Adipose tissue (tissue), 3 donors: ENCODE results near the gene GPR146. TPM values are rescaled to one million over a fixed set of nuclear protein-coding genes. Genes with fewer than 3 reads are reported as not detected.

Source experiments
- H3K27ac ChIP-seq: one replicate; pipeline ENCODE4 v1.5.1; 2013; ENCODE audit warnings: low read depth, low read length
- WGBS, 3 donors: extraction: QIAGEN DNeasy Blood & Tissue Kit; methylation state at CpG; one replicate each; pipeline ENCODE4 v1.1.7; 2013; 5-methylcytosine and 5-hydroxymethylcytosine counted together
- polyA plus RNA-seq, 3 donors: library from polyadenylated mRNA; stranded (reverse); fragments of 200-250 nt; gene quantifications; one replicate each; pipeline ENCODE4 v1.2.3, GENCODE V29; 2013
- donor health status: healthy with polysubstance abuse.
- donor health status: Bipolar disorder and iron deficiency.
- donor health status: healthy.

The GPR146 gene
- polyA plus RNA-seq, 3 donors = 18.4 to 71.2 (median 41.9) TPM

DNA sequence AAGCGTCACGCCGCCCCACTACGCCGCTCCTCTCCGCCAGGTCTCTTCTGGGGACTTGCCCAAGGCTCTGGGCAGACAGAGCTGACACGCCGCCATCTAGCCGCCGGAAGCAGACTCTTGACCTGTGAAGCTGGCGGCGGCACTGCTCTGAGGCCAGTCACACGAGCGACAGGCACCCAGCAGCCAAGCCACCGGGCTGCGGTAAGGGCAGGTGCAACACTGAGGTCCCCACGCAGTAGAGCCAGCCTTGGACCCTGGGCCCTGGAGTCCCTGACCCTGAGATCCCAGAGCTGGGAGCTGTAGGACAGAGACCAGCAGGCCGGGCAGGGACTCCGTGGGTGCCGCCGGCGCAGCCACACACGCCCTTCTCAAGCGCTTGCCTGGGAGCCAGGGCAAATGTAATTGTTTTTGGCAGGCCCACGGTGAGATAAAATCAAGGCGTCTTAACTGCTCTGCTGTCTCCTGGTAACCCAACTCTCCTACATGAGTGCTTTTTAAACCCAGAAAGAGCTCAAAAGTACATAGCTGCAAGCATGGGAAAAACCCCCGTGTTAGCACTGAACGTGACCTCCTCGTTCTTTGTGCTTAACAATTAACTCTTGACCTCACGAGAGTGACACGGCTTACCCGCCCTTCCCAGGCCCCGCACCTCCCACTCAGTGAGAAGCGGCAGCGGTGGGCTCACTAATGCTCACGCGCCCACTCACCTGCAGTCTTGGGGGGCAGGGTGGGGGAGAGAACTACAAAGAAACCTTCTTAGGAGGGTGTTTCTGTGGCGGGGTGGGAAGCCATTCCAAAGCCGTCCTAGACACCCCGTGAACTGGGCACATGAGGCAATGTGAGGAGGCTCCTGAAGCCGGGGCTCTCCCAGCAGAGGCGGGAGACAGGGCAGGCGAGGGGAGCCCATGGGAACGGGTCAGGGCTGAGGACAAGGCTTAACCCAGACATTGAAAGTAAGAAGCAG is 52.1 kb downstream of the GPR146 start:
- H3K27ac ChIP-seq = no peak overlapping the region
- WGBS, 3 donors = 75 to 82% (median 75%) methylated on average over 40 to 44 of the region's 44 CpGs

- no peak overlapping the region for H3K27ac ChIP-seq
- 91 to 93% (median 91%) methylated on average over 13 of the region's 13 CpGs for WGBS, 3 donors
These were observed 52.8 kb downstream of the GPR146 start for GRCh38 chr7:1097120-1097504.

DNA sequence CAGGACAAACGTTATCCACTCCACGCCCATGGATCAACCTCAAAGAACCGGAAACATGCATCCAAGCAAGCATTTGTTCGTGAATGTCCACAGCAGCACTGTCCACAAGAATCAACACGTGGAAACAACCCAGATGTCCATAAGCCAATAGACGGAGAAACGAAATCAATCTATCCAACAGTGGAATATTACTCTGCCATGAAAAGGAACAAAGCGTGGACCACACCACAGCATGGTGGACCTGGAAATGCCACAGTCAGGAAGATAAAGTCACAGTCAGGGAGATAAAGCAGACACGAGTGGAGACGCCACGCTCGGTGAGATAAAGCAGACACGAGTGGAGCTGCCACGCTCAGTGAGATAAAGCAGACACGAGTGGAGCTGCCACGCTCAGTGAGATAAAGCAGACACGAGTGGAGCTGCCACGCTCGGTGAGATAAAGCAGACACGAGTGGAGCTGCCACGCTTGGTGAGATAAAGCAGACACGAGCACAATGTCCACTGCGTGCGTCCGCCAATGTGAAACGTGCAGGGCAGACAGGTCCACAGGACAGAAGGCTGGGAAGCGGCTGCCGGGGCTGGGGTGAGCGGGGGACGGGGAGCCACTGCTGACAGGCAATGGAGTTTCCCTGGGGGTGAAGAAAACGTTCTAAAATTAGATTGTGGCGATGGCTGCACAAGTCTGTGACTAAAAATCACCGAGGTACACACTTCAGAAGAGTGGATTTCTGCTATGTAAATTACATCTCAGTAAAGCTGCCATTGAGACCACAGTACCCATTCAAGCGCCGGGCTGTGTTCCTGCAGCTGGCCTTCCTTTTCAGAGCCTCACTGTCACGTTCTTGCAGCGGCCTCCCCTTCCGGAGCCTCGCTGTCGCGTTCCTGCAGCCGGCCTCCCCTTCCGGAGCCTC is 54.2 kb downstream of the GPR146 start:
- H3K27ac ChIP-seq = no peak overlapping the region
- WGBS, 3 donors = 92 to 94% (median 93%) methylated on average over 43 of the region's 43 CpGs

GRCh38 chr7:1099154-1099542 is 54.8 kb downstream of the GPR146 start:
- no peak overlapping the region for H3K27ac ChIP-seq
- 94 to 95% (median 94%) methylated on average over 21 to 26 of the region's 26 CpGs for WGBS, 3 donors

DNA sequence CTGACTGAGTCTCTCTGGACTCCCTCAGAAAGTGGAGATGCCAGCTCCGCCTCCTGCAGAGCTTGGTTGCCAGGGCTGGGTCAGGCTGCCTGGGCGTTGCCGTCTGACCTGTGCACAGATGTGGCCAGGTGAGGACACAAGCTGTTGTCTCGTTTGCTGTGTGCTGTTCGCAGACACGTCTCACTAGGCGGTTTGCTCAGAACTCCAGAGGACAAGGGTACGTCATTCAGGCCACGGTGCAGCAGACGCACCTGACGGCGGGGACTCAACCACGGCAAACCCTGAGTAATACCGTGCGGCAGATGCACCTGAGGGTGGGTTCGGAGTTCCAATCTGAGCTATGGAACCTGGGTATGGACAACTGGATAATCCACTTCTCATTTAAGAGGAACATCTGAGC is 55.3 kb downstream of the GPR146 start:
- no peak overlapping the region for H3K27ac ChIP-seq
- WGBS, 3 donors = 92 to 95% (median 95%) methylated on average over 16 of the region's 16 CpGs

GRCh38 chr7:1100386-1100785 is 56.0 kb downstream of the GPR146 start:
- no peak overlapping the region for H3K27ac ChIP-seq
- 82 to 89% (median 83%) methylated on average over 14 of the region's 14 CpGs for WGBS, 3 donors

- H3K27ac ChIP-seq = no peak overlapping the region
- WGBS, 3 donors = 75 to 87% (median 80%) methylated on average over 34 of the region's 34 CpGs
These were observed 56.7 kb downstream of the GPR146 start for GRCh38 chr7:1100834-1101562.

- 72 to 92% (median 84%) methylated on average over 47 of the region's 47 CpGs for WGBS, 3 donors
- no peak overlapping the region for H3K27ac ChIP-seq
These were observed 57.5 kb downstream of the GPR146 start for GRCh38 chr7:1101563-1102431.

DNA sequence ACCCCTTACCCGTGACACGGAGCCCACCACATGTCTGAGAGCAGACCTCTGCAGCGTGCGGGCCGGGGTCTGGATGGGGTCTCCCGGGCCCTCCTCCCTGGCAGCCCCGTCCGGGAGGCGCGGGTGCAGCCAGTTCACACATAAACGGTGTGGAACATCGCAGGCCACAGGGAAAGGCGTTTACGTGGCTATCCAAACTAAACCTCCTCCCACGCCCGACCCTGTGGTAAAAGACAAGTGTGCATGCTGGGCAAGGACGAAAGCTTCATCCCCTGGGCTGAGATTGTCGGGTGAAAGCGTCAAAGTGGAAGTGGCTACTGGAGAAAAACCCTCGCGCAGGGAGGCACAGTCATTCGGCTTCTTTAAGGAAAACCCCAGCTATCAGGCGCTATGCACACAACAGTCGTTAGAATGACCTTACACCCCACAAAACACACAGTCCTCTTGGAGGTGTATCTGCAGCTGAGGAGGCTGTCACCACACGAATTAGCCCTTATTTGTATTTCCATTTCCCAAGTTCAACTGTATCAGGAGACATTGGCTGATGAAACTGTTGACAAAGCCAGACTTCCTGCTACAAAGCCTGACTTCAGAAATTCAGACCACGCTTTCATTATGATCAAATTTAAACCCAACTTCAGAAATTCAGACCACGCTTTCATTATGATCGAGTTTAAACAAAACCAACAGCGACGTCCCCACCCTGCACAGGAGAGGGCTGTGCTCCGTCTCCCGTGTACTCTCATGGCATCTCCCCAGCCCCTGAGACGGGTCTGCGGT is 58.9 kb downstream of the GPR146 start:
- no peak overlapping the region for H3K27ac ChIP-seq
- WGBS, 3 donors = 64 to 85% (median 81%) methylated on average over 31 to 34 of the region's 34 CpGs

GRCh38 chr7:1103789-1104515 is 59.6 kb downstream of the GPR146 start:
- WGBS, 3 donors = 87 to 92% (median 89%) methylated on average over 21 of the region's 21 CpGs
- H3K27ac ChIP-seq = no peak overlapping the region

DNA sequence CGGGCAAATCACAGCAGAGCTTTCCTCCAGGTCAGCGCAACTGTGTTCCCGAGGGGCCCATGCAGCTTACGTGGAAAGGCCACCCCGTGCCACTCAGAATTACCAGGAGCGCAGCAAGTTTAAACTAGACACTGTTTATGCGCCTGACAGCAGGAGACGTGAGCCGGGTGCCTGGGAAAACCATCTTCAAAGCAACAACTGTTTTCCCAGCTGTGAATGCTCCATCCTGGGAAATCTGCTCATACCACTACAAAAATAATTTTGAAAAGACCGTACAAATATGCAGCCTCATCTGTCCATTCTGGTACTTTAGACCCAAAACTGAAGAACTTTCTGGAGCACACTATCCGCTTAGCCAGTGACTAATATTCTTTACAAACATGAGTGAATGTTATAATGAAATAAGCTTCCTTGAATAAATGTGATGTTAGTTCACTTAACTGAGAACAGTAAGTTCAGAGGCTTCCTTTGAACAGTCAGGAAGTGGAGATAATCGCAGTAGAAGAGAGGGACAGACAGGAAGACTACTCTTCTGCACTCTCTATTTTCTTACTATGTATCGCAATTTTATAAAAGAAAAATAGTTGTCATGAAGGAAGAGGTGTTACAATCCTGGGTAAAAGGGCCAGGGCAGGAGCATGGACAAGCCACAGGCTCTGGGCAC is 60.3 kb downstream of the GPR146 start:
- no peak overlapping the region for H3K27ac ChIP-seq
- WGBS, 3 donors = 78 to 88% (median 81%) methylated on average over 13 of the region's 13 CpGs

GRCh38 chr7:1105189-1105588 is 60.8 kb downstream of the GPR146 start:
- WGBS, 3 donors = 87 to 94% (median 93%) methylated on average over 11 of the region's 11 CpGs
- H3K27ac ChIP-seq = no peak overlapping the region

DNA sequence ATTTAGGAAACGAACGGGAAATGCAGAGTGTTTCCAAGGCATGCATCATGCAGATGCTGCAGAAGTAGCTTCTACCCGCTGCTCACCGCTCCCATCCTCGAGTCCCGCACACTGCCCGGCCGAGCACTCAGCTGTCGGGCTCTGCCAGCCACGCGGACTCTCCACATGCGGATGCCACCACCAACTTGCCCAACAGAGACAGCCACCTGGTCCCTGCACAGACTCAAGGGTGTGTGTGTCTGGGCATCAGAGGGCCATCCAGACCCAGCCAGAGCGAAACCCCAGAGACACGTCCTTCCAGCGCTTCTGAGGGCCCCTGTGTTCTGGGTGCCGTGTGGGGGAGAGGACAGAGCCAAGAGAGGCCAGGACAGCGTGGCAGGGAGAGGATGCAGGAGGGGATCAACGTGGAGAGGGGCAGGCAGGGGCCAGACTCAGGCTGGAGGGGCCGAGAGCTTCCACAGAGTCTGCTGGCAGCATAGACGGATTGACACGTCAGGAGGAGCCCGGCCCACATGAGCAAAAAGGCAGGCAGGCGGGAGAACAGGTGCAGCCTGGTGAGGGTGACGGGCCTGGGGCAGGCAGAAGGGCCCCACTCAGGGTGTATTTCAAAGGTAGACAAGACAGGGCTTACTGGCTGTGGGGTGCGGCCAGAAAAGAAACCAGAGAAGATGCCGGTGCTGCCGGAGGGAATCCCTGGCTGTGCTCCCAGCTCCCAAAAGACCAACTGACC is 61.9 kb downstream of the GPR146 start:
- 84 to 88% (median 87%) methylated on average over 27 of the region's 27 CpGs for WGBS, 3 donors
- H3K27ac ChIP-seq = no peak overlapping the region

DNA sequence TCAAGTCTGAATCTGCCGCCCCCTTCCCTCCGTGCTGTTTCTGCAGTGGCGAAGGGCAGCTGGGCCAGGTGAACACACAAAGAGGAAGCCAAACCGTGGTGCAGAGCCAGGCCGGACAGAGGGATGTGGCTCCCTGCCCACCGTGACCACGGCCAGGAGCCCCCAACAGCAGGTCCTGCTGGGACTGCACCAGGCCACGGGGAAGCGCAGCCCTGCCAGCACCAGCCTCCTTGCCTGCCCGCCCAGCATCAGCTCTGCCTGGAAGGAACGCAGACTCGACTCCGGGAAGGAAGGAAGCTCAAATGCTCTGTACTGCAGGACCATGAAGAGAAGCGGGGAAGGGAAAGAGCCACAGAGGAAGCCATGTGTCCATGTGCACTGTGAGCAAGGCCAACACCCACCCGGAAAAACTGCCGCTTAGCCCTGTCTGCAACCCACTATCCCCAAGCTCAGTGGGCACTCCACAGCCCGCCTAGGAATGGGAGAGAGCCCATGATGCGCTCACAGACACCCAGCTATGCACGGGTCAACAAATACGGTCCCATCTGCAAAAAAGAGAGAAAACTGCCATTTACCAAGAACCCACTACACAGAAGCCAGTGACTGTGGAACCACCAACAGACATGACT is 62.6 kb downstream of the GPR146 start:
- no peak overlapping the region for H3K27ac ChIP-seq
- WGBS, 3 donors = 60 to 81% (median 66%) methylated on average over 20 of the region's 20 CpGs
